GM19438 (cell line): ENCODE results near the gene SYNRG.

ENCODE experiments used
- ATAC-seq: cut with Tn5 transposase; IDR thresholded peaks from one replicate; pipeline ENCODE4 v1.9.1; 2021; ENCODE audit warnings: low read depth; ENCODE audit not compliant: unreplicated experiment

SYNRG gene

GRCh38 chr17:37510056-37510455 lies 99.2 kb downstream of the SYNRG start:
- ATAC-seq, result no peak

GRCh38 chr17:37507111-37507510 lies 102.1 kb downstream of the SYNRG start:
- ATAC-seq, result no peak

- no peak for ATAC-seq
These were observed 102.5 kb downstream of the SYNRG start for GRCh38 chr17:37506678-37507077.

GRCh38 chr17:37505333-37505732 lies 103.9 kb downstream of the SYNRG start:
- no peak for ATAC-seq

- ATAC-seq, result no peak
These were observed 106.1 kb downstream of the SYNRG start for GRCh38 chr17:37503148-37503547.

GRCh38 chr17:37502009-37502936 lies 106.9 kb downstream of the SYNRG start:
- ATAC-seq, result no peak

GRCh38 chr17:37500378-37500777 lies 108.8 kb downstream of the SYNRG start:
- ATAC-seq, result no peak

GRCh38 chr17:37494971-37495370 lies 114.2 kb downstream of the SYNRG start:
- ATAC-seq, result no peak

GRCh38 chr17:37494401-37494831 lies 114.8 kb downstream of the SYNRG start:
- no peak for ATAC-seq

GRCh38 chr17:37493249-37494027 lies 115.8 kb downstream of the SYNRG start:
- no peak for ATAC-seq

GRCh38 chr17:37492167-37492566 lies 117.1 kb downstream of the SYNRG start:
- no peak for ATAC-seq

- no peak for ATAC-seq
These were observed 118.3 kb downstream of the SYNRG start for GRCh38 chr17:37490638-37491614.

GRCh38 chr17:37490022-37490587 lies 119.1 kb downstream of the SYNRG start:
- ATAC-seq, result peak; percentile 51

GRCh38 chr17:37489197-37490001 lies 119.8 kb downstream of the SYNRG start, which contains the start of gene DUSP14:
DUSP14 (plus strand) TSS chr17:37489891; CDS start chr17:37512273, 22,382 bp downstream.
- peak; percentile 63 for ATAC-seq

GRCh38 chr17:37488607-37489196 lies 120.5 kb downstream of the SYNRG start:
- no peak for ATAC-seq

GRCh38 chr17:37488009-37488604 lies 121.1 kb downstream of the SYNRG start:
- no peak for ATAC-seq

GRCh38 chr17:37485938-37486570 lies 123.2 kb downstream of the SYNRG start:
- ATAC-seq, result no peak
